HepG2 (cell line): Measurements from ENCODE around the gene CD180. TPM values are rescaled to one million over a fixed set of nuclear protein-coding genes. Genes with fewer than 3 reads are reported as not detected.
A peak's percentile ranks its signal among the peaks of the same experiment; 100 is the strongest.

Experiments
- ATAC-seq: fragments of 200-7000 bp; cut with Tn5 transposase; 3 replicates; pipeline ENCODE4 v1.9.1; 2020; ENCODE audit warnings: mild to moderate bottlenecking, moderate library complexity
- BruUV-seq: library from RNA; stranded (reverse); fragments of 400-500 nt; replicated peaks from 2 replicates; lab custom pipeline; 2021; lab: Mats Ljungman, UMichigan
- CTCF ChIA-PET: fragments of 300-600 bp; formaldehyde crosslinking; extraction: SDS; loops from one replicate; lab custom pipeline; 2021; ENCODE audit warnings: low total read pairs, inconsistent platforms, low intra/inter-chr PET ratio; lab: Yijun Ruan, JAX
- POLR2A ChIA-PET: fragments of 350-600 bp; sonication (Branson Sonifier 250); formaldehyde crosslinking; loops from one replicate; lab custom pipeline; 2020; ENCODE audit warnings: antibody characterized with exemption, inconsistent platforms; lab: Yijun Ruan, JAX
- DNase-seq: peaks from one replicate; pipeline ENCODE4 v3.0.0-alpha.2; 2015; ENCODE audit warnings: low spot score
- FAIRE-seq: peaks from 3 replicates; lab custom pipeline; 2011; peaks lifted over from hg19 to GRCh38; lab: Jason Lieb, UNC
- H2AFZ ChIP-seq: one replicate; pipeline ENCODE4 v1.6.1; 2011; ENCODE audit warnings: low read length, inconsistent platforms
- H3K27ac ChIP-seq: fragments of 300-600 bp; 3 replicates; pipeline ENCODE4 v1.8.0; 2011; ENCODE audit warnings: mixed run types, mild to moderate bottlenecking, mixed read lengths, low read length, inconsistent platforms; ENCODE audit not compliant: insufficient read depth; ENCODE audit errors: extremely low read length
- H3K27me3 ChIP-seq, 2 experiments: fragments of 200-600 bp in 1 of 2; 2 replicates in 1 of 2; 3 replicates in 1 of 2; pipeline versions ENCODE4 v1.6.0 to v1.8.0; 2011; ENCODE audit warnings: low read length in 2 of 2, mild to moderate bottlenecking in 2 of 2, moderate library complexity in 2 of 2, inconsistent platforms in 1 of 2; ENCODE audit not compliant: insufficient read depth in 2 of 2, control insufficient read depth in 1 of 2
- H3K36me3 ChIP-seq, 2 experiments: fragments of 200-600 bp in 1 of 2; replicated peaks in 1 of 2; 2 replicates in 1 of 2; 3 replicates in 1 of 2; pipeline versions ENCODE4 v1.5.1 to v1.8.0; 2011; ENCODE audit warnings: low read length in 2 of 2, inconsistent platforms in 1 of 2; ENCODE audit not compliant: insufficient read depth in 2 of 2, control insufficient read depth in 1 of 2
- H3K4me1 ChIP-seq: 2 replicates; pipeline ENCODE4 v1.5.1; 2012; ENCODE audit warnings: low read length, inconsistent platforms; ENCODE audit not compliant: insufficient read depth
- H3K4me2 ChIP-seq: 2 replicates; pipeline ENCODE4 v1.6.0; 2011; ENCODE audit warnings: low read depth, low read length, inconsistent platforms
- H3K4me3 ChIP-seq, 3 experiments: fragments of 200-600 bp in 1 of 3; sonication (generic), shearing (Covaris generic) in 1 of 3; replicated peaks in 1 of 3; 2 replicates each; pipeline ENCODE4 v1.5.1; 2011 to 2016; ENCODE audit warnings: low read length in 3 of 3, inconsistent platforms in 2 of 3, low read depth in 2 of 3, mild to moderate bottlenecking in 2 of 3, control low read depth in 1 of 3, mixed read lengths in 1 of 3; ENCODE audit not compliant: insufficient read depth in 1 of 3
- H3K79me2 ChIP-seq: one replicate; pipeline ENCODE4 v1.6.1; 2011; ENCODE audit warnings: low read length, inconsistent platforms; ENCODE audit not compliant: insufficient read depth
- H3K9ac ChIP-seq: 2 replicates; pipeline ENCODE4 v1.6.0; 2011; ENCODE audit warnings: mild to moderate bottlenecking, low read depth, low read length, inconsistent platforms; ENCODE audit not compliant: insufficient read depth
- H3K9me3 ChIP-seq: 2 replicates; pipeline ENCODE4 v1.5.1; 2012; ENCODE audit warnings: mild to moderate bottlenecking, low read length
- H4K20me1 ChIP-seq: 2 replicates; pipeline ENCODE4 v1.6.0; 2011; ENCODE audit warnings: inconsistent platforms, mild to moderate bottlenecking, low read length, moderate library complexity; ENCODE audit not compliant: insufficient read depth
- DMAP1 ChIP-seq: IDR thresholded peaks from 2 replicates; pipeline ENCODE4 v1.6.1; 2016
- GLI4 ChIP-seq: sonication (generic); formaldehyde crosslinking; IDR thresholded peaks from 2 replicates; pipeline ENCODE4 v1.5.1; 2020; ENCODE audit warnings: missing genetic modification reagents, mild to moderate bottlenecking, moderate library complexity, borderline replicate concordance
- HDAC1 ChIP-seq: sonication (generic); formaldehyde crosslinking; IDR thresholded peaks from 2 replicates; pipeline ENCODE4 v1.5.1; 2020; ENCODE audit warnings: mild to moderate bottlenecking, missing genetic modification reagents
- HMG20B ChIP-seq: conservative IDR thresholded peaks from 2 replicates; pipeline ENCODE4 v1.6.1; 2016; ENCODE audit warnings: missing genetic modification reagents, missing compliant biosample characterization
- MED8 ChIP-seq: sonication (generic); formaldehyde crosslinking; IDR thresholded peaks from 2 replicates; pipeline ENCODE4 v1.8.1; 2023; ENCODE audit warnings: mild to moderate bottlenecking, missing genetic modification reagents; ENCODE audit not compliant: insufficient replicate concordance
- MTA1 ChIP-seq: sonication (generic); formaldehyde crosslinking; IDR thresholded peaks from 2 replicates; pipeline ENCODE4 v1.4.0; 2020; ENCODE audit warnings: missing genetic modification reagents, mild to moderate bottlenecking, borderline replicate concordance
- POLR2AphosphoS5 ChIP-seq: IDR thresholded peaks from 2 replicates; pipeline ENCODE4 v1.6.1; 2012; ENCODE audit warnings: low read depth, low read length
- TCF7L2 ChIP-seq: IDR thresholded peaks from 2 replicates; pipeline ENCODE4 v1.6.1; 2011; ENCODE audit warnings: mild to moderate bottlenecking, low read depth, low read length, moderate library complexity
- ZSCAN29 ChIP-seq: sonication (generic); formaldehyde crosslinking; conservative IDR thresholded peaks from 2 replicates; pipeline ENCODE4 v1.4.0; 2020; ENCODE audit warnings: mild to moderate bottlenecking, missing genetic modification reagents
- ZXDC ChIP-seq: sonication (generic); formaldehyde crosslinking; IDR thresholded peaks from 2 replicates; pipeline ENCODE4 v1.5.0; 2020; ENCODE audit warnings: mild to moderate bottlenecking, missing genetic modification reagents
- WGBS: methylation state at CpG from one replicate; pipeline ENCODE4 v1.1.6; 2017; ENCODE audit warnings: low lambda C conversion rate; 5-methylcytosine and 5-hydroxymethylcytosine counted together
- in situ Hi-C: cut with HindIII; loops from 2 replicates; pipeline ENCODE4 v1.10.0; 2017; ENCODE audit warnings: low pct_unique_long_range_greater_than_20kb; ENCODE audit not compliant: extremely low pct_ligation_motif_present
- intact Hi-C: fragments of 100-400 bp; cut with micrococcal nuclease; formaldehyde crosslinking; loops from one replicate; pipeline ENCODE4 v1.10.0; 2022; ENCODE audit not compliant: unreplicated experiment
- polyA plus RNA-seq, 8 experiments: library from polyadenylated mRNA; depleted of rRNA in 3 of 8; stranded (reverse) in 7 of 8; unstranded in 1 of 8; fragments of >200 nt; fragmentation: Illumina TruSeq in 4 of 8; extraction: Trizol in 4 of 8; gene quantifications; 2 replicates each; pipeline versions ENCODE4 v1.2.1 to v1.2.3, GENCODE V29; 2011 to 2016; ENCODE audit warnings: low read depth in 4 of 8, missing spikeins in 1 of 8, mixed read lengths in 1 of 8; ENCODE audit not compliant: insufficient read depth in 1 of 8
- total RNA-seq, 5 experiments: library from RNA; depleted of rRNA; stranded (reverse); fragments of >200 nt; fragmentation: Illumina TruSeq; extraction: Trizol; gene quantifications; 2 replicates each; pipeline ENCODE4 v1.2.3, GENCODE V29; 2016; ENCODE audit warnings: low read depth in 1 of 5

The CD180 gene
- total and polyA plus RNA-seq, 2 of the 13 experiments (the other 11 are each of a cell fraction or from before 2014, with no cell fraction given): not detected

- Histone ChIP-seq H3K27ac (no peak overlapping the region), H3K79me2 (no peaks in the 10 kb centered on the region), H3K4me2 (no peak overlapping the region), H2AFZ (no peak overlapping the region), H4K20me1 (no peaks in the 10 kb centered on the region), H3K36me3 (no peaks in the 10 kb centered on the region), H3K27me3 (peaks cover 0 to 1% of the 10 kb centered on the region in 2 experiments; a peak in 3 of 5 replicates), H3K4me1 (no peaks in the 10 kb centered on the region), H3K4me3 (no peak overlapping the region), H3K9ac (no peak overlapping the region), H3K9me3 (0 out of 2 replicates have a peak, but pooled peaks cover 2% of the 10 kb centered on the region)
- intact Hi-C loops (no loop called here), in situ Hi-C loops (no loop called here)
- DNase-seq: no peak
- POLR2A ChIA-PET: no interaction called here
- no peak for TF ChIP-seq DMAP1 (CRISPR knock-in tag)
- TF ChIP-seq GLI4 (CRISPR knock-in tag): no peak
- no peak for TF ChIP-seq POLR2AphosphoS5
- no peak for TF ChIP-seq TCF7L2
- TF ChIP-seq HMG20B (CRISPR knock-in tag): no peak
- TF ChIP-seq HDAC1 (CRISPR knock-in tag): no peak
- TF ChIP-seq MTA1 (CRISPR knock-in tag): no peak
- no peak for TF ChIP-seq ZXDC
- TF ChIP-seq MED8 (CRISPR knock-in tag): no peak
- no peak for TF ChIP-seq ZSCAN29 (CRISPR knock-in tag)
- CTCF ChIA-PET: no interaction called here
- no TSS peak for BruUV-seq
- FAIRE-seq: no peak
- WGBS: 10% methylated on average over 4 of the region's 6 CpGs
- ATAC-seq: peak; percentile 41; the same call in 1 of the 3 replicates
Measured at GRCh38 chr5:67182301-67182790, 14.3 kb downstream of the CD180 start.
